ENCODE measurements around the gene LCE1E. TPM values are rescaled to one million over a fixed set of nuclear protein-coding genes. Genes with fewer than 3 reads are reported as not detected.

The LCE1E gene
- total and polyA plus RNA-seq, 2 experiments from 2014 or later: not detected

- DNase-seq (ENCODE audit: low read depth in 1 of 2, low spot score in 1 of 2): no peak
- H3K36me3 ChIP-seq: no peaks in the 10 kb centered on the region
- no peaks in the 10 kb centered on the region for H3K27me3 ChIP-seq
- TF ChIP-seq CTCF (IDR thresholded peaks at IDR 0.05; ENCODE audit: low read depth, low read length): no peak
- no peak overlapping the region for H3K4me3 ChIP-seq
- H3K4me1 ChIP-seq (ENCODE audit: low read depth): no peaks in the 10 kb centered on the region
- H3K27ac ChIP-seq: no peak overlapping the region
- no peaks in the 10 kb centered on the region for H3K9me3 ChIP-seq (ENCODE audit: low read depth)
Observed at GRCh38 chr1:152756872-152757271, 29.2 kb upstream of the LCE1E start.

GRCh38 chr1:152757747-152758146 lies 28.3 kb upstream of the LCE1E start, which contains the start of gene KPRP:
TSS of gene KPRP (plus strand) at chr1:152758025. CDS start at chr1:152759589, 1,564 bp downstream.
- Histone ChIP-seq H3K27ac (no peak within 1 kb of the TSS), H3K4me1 (ENCODE audit: low read depth) (no peaks in the 10 kb centered on the region), H3K27me3 (no peaks in the 10 kb centered on the region), H3K4me3 (no peak within 1 kb of the TSS), H3K9me3 (ENCODE audit: low read depth) (no peaks in the 10 kb centered on the region), H3K36me3 (no peaks in the 10 kb centered on the region)
- no peak for TF ChIP-seq CTCF (IDR thresholded peaks at IDR 0.05; ENCODE audit: low read depth, low read length)
- DNase-seq (ENCODE audit: low read depth in 1 of 2, low spot score in 1 of 2): no peak

GRCh38 chr1:152758636-152759035 lies 27.4 kb upstream of the LCE1E start:
- no peaks in the 10 kb centered on the region for H3K4me1 ChIP-seq (ENCODE audit: low read depth)
- no peak for TF ChIP-seq CTCF (IDR thresholded peaks at IDR 0.05; ENCODE audit: low read depth, low read length)
- no peak overlapping the region for H3K4me3 ChIP-seq
- H3K27me3 ChIP-seq: no peaks in the 10 kb centered on the region
- no peak overlapping the region for H3K27ac ChIP-seq
- DNase-seq (ENCODE audit: low read depth in 1 of 2, low spot score in 1 of 2): no peak
- no peaks in the 10 kb centered on the region for H3K9me3 ChIP-seq (ENCODE audit: low read depth)
- no peaks in the 10 kb centered on the region for H3K36me3 ChIP-seq

- TF ChIP-seq CTCF (IDR thresholded peaks at IDR 0.05; ENCODE audit: low read depth, low read length): no peak
- H3K9me3 ChIP-seq (ENCODE audit: low read depth): no peaks in the 10 kb centered on the region
- H3K36me3 ChIP-seq: no peaks in the 10 kb centered on the region
- H3K4me3 ChIP-seq: no peak overlapping the region
- no peaks in the 10 kb centered on the region for H3K27me3 ChIP-seq
- H3K4me1 ChIP-seq (ENCODE audit: low read depth): no peaks in the 10 kb centered on the region
- H3K27ac ChIP-seq: no peak overlapping the region
- no peak for DNase-seq (ENCODE audit: low read depth in 1 of 2, low spot score in 1 of 2)
Observed at GRCh38 chr1:152759453-152760173, 26.4 kb upstream of the LCE1E start.

- Histone ChIP-seq H3K36me3 (no peaks in the 10 kb centered on the region), H3K27me3 (no peaks in the 10 kb centered on the region), H3K27ac (no peak overlapping the region), H3K4me1 (ENCODE audit: low read depth) (no peaks in the 10 kb centered on the region), H3K9me3 (ENCODE audit: low read depth) (no peaks in the 10 kb centered on the region), H3K4me3 (no peak overlapping the region)
- no peak for TF ChIP-seq CTCF (IDR thresholded peaks at IDR 0.05; ENCODE audit: low read depth, low read length)
- DNase-seq (ENCODE audit: low read depth in 1 of 2, low spot score in 1 of 2): no peak
Observed at GRCh38 chr1:152760551-152761190, 25.4 kb upstream of the LCE1E start.
